H1 (cell line): ENCODE measurements around the gene DIP2B. TPM values are rescaled to one million over a fixed set of nuclear protein-coding genes. Genes with fewer than 3 reads are reported as not detected.

Experiments used
- CHD2 ChIP-seq: IDR thresholded peaks from 2 replicates; pipeline ENCODE4 v1.6.1; 2012; ENCODE audit warnings: low read length, improper control_type of control experiment
- EP300 ChIP-seq, 2 experiments: IDR thresholded peaks; 1 replicate in 1 of 2; 2 replicates in 1 of 2; pipeline ENCODE4 v1.6.1; 2011 to 2012; ENCODE audit warnings: low read depth in 2 of 2, low read length in 2 of 2, mild to moderate bottlenecking in 2 of 2, borderline replicate concordance in 1 of 2, inconsistent platforms in 1 of 2, moderate library complexity in 1 of 2
- polyA plus RNA-seq, 7 experiments: library from polyadenylated mRNA; depleted of rRNA in 3 of 7; stranded (reverse) in 5 of 7; unstranded in 2 of 7; fragments of >200 nt in 5 of 7; fragments of 200-250 nt in 2 of 7; gene quantifications; 1 replicate in 5 of 7; 2 replicates in 1 of 7; 4 replicates in 1 of 7; pipeline versions ENCODE4 v1.2.1 to v1.2.3, GENCODE V29; 2011 to 2013; ENCODE audit warnings: missing spikeins in 2 of 7, mixed read lengths in 2 of 7
- total RNA-seq: library from RNA; stranded (reverse); fragmentation: NEBNext Ultra II Directional; extraction: Animal tissue kit (Norgen Biotek cat#: 25700); gene quantifications from 2 replicates; pipeline ENCODE4 v1.2.1, GENCODE V29; 2021
- TF ChIP-seq, protein P1 (sequence below): fragments of 300-600 bp; sonication (generic); IDR thresholded peaks from 2 replicates; pipeline ENCODE4 v1.7.1; 2012; ENCODE audit warnings: low read length, moderate library complexity, mild to moderate bottlenecking, inconsistent platforms; ENCODE audit not compliant: insufficient replicate concordance

The DIP2B gene
- total and polyA plus RNA-seq, 2 of the 8 experiments (the other 6 are each of a cell fraction or from before 2014, with no cell fraction given): 11.1 to 29.6 TPM

DNA sequence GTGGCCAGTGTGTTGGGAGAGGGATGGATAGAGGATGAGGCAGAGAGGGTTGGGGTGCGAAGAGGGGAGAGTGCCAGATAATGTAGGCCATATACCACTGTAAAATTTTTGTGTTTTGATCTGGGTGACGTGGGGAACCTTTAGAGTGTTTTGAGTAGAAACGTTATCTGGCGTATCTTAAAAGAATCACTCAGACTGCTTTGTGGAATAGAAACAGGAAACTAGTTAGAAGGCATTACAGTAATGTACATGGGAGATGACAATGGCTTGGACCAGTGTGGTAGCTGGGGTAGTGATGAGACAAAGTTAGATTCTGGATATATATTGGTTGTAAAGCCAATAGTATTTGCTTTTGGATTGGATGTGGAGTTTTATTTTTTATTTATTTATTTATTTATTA, 279.7 kb downstream of the DIP2B start (continued):
- TF ChIP-seq, protein P1, sequence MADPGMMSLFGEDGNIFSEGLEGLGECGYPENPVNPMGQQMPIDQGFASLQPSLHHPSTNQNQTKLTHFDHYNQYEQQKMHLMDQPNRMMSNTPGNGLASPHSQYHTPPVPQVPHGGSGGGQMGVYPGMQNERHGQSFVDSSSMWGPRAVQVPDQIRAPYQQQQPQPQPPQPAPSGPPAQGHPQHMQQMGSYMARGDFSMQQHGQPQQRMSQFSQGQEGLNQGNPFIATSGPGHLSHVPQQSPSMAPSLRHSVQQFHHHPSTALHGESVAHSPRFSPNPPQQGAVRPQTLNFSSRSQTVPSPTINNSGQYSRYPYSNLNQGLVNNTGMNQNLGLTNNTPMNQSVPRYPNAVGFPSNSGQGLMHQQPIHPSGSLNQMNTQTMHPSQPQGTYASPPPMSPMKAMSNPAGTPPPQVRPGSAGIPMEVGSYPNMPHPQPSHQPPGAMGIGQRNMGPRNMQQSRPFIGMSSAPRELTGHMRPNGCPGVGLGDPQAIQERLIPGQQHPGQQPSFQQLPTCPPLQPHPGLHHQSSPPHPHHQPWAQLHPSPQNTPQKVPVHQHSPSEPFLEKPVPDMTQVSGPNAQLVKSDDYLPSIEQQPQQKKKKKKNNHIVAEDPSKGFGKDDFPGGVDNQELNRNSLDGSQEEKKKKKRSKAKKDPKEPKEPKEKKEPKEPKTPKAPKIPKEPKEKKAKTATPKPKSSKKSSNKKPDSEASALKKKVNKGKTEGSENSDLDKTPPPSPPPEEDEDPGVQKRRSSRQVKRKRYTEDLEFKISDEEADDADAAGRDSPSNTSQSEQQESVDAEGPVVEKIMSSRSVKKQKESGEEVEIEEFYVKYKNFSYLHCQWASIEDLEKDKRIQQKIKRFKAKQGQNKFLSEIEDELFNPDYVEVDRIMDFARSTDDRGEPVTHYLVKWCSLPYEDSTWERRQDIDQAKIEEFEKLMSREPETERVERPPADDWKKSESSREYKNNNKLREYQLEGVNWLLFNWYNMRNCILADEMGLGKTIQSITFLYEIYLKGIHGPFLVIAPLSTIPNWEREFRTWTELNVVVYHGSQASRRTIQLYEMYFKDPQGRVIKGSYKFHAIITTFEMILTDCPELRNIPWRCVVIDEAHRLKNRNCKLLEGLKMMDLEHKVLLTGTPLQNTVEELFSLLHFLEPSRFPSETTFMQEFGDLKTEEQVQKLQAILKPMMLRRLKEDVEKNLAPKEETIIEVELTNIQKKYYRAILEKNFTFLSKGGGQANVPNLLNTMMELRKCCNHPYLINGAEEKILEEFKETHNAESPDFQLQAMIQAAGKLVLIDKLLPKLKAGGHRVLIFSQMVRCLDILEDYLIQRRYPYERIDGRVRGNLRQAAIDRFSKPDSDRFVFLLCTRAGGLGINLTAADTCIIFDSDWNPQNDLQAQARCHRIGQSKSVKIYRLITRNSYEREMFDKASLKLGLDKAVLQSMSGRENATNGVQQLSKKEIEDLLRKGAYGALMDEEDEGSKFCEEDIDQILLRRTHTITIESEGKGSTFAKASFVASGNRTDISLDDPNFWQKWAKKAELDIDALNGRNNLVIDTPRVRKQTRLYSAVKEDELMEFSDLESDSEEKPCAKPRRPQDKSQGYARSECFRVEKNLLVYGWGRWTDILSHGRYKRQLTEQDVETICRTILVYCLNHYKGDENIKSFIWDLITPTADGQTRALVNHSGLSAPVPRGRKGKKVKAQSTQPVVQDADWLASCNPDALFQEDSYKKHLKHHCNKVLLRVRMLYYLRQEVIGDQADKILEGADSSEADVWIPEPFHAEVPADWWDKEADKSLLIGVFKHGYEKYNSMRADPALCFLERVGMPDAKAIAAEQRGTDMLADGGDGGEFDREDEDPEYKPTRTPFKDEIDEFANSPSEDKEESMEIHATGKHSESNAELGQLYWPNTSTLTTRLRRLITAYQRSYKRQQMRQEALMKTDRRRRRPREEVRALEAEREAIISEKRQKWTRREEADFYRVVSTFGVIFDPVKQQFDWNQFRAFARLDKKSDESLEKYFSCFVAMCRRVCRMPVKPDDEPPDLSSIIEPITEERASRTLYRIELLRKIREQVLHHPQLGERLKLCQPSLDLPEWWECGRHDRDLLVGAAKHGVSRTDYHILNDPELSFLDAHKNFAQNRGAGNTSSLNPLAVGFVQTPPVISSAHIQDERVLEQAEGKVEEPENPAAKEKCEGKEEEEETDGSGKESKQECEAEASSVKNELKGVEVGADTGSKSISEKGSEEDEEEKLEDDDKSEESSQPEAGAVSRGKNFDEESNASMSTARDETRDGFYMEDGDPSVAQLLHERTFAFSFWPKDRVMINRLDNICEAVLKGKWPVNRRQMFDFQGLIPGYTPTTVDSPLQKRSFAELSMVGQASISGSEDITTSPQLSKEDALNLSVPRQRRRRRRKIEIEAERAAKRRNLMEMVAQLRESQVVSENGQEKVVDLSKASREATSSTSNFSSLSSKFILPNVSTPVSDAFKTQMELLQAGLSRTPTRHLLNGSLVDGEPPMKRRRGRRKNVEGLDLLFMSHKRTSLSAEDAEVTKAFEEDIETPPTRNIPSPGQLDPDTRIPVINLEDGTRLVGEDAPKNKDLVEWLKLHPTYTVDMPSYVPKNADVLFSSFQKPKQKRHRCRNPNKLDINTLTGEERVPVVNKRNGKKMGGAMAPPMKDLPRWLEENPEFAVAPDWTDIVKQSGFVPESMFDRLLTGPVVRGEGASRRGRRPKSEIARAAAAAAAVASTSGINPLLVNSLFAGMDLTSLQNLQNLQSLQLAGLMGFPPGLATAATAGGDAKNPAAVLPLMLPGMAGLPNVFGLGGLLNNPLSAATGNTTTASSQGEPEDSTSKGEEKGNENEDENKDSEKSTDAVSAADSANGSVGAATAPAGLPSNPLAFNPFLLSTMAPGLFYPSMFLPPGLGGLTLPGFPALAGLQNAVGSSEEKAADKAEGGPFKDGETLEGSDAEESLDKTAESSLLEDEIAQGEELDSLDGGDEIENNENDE: no peak
- no peak for TF ChIP-seq EP300 (IDR thresholded peaks at IDR 0.05; ENCODE audit: borderline replicate concordance in 1 of 2, low read depth in 2 of 2, low read length in 2 of 2)
- TF ChIP-seq CHD2: no peak
